Measurements from ENCODE around the gene ZCCHC2. TPM values are rescaled to one million over a fixed set of nuclear protein-coding genes. Genes with fewer than 3 reads are reported as not detected.

ZCCHC2 gene
- total and polyA plus RNA-seq, 2 of the 8 experiments (the other 6 are each of a cell fraction or from before 2014, with no cell fraction given) = 13.5 to 18.6 TPM

DNA sequence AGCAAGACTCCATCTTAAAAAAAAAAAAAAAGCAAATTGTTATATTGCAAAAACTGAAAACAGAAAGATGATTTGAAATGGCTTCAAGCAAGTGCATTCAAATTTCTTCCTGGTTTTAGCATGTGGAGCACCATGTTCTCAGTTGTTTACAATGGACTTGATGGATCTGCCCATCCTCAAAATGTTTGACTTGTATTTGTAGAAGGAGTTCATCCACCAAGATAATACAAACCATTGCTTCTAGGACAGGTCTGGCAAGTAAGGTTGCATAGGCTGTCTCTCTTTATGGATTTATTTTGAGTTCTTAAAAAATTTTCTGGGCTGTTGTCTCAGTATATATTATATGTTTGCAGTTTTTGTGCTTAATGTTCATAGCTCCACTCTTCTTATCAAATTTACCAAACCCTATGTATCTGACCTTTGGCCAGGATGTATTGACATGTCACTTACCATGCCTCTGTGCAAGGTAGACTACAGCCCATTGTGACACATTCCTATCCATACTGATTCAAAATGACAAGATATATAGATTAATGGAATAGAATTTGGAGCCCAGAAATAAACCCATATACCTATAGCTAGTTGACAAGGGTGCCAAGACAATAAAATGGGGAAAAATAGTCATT lies 21.7 kb upstream of the ZCCHC2 start (continued):
- TF ChIP-seq CHD7 (IDR thresholded peaks at IDR 0.05; ENCODE audit: insufficient replicate concordance, low read length) (no peak), MAFK (IDR thresholded peaks at IDR 0.05; ENCODE audit: low read depth, low read length) (no peak), JUN (IDR thresholded peaks at IDR 0.05; ENCODE audit: low read depth, low read length) (no peak), TAF7 (optimal IDR thresholded peaks at IDR 0.05; ENCODE audit: borderline replicate concordance, low read depth, low read length) (no peak)
